ENCODE results near the gene SLC7A4.

SLC7A4 gene

DNA sequence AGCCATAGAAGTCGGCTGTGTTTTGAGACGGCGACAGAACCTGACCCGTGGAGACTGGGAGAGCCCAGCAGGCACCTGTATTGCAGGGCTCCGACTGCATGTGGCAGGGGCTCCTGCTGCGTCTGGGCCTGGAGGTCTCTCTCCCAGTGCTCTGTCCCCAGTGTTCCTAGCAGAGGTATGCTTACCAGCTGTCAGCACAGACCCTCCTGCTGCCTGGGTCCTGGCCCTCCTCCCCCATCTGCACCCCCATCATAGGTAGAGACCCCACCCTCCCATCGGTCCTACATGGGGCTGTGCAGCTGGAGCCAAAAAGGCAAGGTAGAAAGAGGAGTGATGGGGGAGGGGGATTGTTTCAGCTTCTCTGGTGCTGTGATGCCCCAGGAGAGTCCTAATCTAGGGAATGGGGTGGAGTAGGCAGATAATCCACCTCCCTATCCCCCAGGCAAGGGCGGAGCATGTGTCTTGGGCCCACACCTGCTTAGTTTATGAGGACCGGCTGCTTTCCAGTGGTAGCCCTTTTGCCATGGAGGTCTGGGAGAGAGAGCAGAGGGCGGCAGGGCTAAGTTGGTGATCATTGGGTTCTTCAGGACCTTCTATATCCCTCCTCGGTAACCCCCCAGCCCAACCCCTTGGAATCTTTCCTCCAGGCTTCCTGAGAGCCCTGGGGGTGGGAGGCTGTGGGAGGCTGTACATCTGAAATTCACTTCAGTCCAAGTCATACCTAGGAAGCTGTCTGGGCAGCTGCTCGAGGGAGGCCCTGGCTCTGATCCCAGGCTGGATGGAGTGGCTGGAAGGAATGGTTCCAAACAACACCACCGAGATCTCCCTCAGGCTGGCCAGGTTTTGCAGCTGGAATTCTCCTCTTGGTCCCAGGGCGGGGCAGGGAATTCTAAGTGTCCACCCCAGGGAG, 5.3 kb downstream of the SLC7A4 start:
- Histone ChIP-seq H3K9ac (ENCODE audit: insufficient read length, low read depth) (no peak overlapping the region), H3K36me3 (ENCODE audit: insufficient read depth, insufficient read length, low read length) (no peaks in the 10 kb centered on the region), H3K27me3 (ENCODE audit: insufficient read depth, insufficient read length) (peaks cover 15% of the 10 kb centered on the region), H3K4me3 (ENCODE audit: insufficient read length, low read depth) (no peak overlapping the region), H3K9me3 (ENCODE audit: insufficient read depth, low read length) (no peaks in the 10 kb centered on the region), H3K4me1 (ENCODE audit: insufficient read depth, insufficient read length) (peaks cover 16% of the 10 kb centered on the region)
- DNase-seq (ENCODE audit: low read depth, low spot score): no peak
- TF ChIP-seq SUZ12 (IDR thresholded peaks at IDR 0.05; ENCODE audit: extremely low read depth, insufficient read depth, insufficient read length) (no peak), ZNF274 (IDR thresholded peaks at IDR 0.05; ENCODE audit: low read depth, low read length) (no peak), YY1 (IDR thresholded peaks at IDR 0.05; ENCODE audit: insufficient read depth, insufficient read length) (no peak)

DNA sequence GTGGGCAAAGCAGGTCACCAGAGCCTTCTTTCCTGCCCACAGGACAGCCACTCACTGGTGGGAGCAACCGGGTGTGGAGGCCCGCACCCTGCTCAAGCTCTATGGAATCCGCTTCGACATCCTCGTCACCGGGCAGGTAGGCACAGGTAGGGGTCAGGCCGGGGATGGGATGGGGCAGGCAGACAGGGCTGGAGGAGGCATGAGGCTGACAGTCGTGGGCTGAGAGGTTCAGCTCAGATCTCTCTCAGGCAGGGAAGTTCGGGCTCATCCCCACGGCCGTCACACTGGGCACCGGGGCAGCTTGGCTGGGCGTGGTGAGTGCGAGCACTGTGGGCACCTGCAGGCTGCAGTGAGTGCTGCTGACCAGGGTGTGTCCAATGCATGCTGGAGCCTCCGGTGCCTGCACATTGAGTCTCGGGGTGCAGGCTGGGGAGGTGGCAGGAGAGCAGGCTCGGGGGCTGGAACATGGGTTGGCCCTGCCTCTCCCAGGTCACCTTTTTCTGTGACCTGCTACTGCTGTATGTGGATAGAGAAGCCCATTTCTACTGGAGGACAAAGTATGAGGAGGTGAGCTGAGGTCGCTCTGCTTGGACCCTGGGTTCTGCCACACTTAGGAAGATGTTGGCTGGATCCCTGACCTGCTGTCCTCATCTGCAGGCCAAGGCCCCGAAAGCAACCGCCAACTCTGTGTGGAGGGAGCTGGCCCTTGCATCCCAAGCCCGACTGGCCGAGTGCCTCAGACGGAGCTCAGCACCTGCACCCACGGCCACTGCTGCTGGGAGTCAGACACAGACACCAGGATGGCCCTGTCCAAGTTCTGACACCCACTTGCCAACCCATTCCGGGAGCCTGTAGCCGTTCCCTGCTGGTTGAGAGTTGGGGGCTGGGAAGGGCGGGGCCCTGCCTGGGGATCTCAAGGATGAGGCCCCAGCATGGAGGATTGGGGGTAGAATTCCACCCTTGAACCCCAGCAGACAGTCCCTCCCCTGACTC, 6.3 kb downstream of the SLC7A4 start:
- Histone ChIP-seq H3K9me3 (ENCODE audit: insufficient read depth, low read length) (no peaks in the 10 kb centered on the region), H3K4me3 (ENCODE audit: insufficient read length, low read depth) (no peak overlapping the region), H3K9ac (ENCODE audit: insufficient read length, low read depth) (no peak overlapping the region), H3K27me3 (ENCODE audit: insufficient read depth, insufficient read length) (peaks cover 6% of the 10 kb centered on the region), H3K4me1 (ENCODE audit: insufficient read depth, insufficient read length) (peaks cover 16% of the 10 kb centered on the region), H3K36me3 (ENCODE audit: insufficient read depth, insufficient read length, low read length) (no peaks in the 10 kb centered on the region)
- no peak for DNase-seq (ENCODE audit: low read depth, low spot score)
- TF ChIP-seq SUZ12 (IDR thresholded peaks at IDR 0.05; ENCODE audit: extremely low read depth, insufficient read depth, insufficient read length): no peak
- no peak for TF ChIP-seq ZNF274 (IDR thresholded peaks at IDR 0.05; ENCODE audit: low read depth, low read length)
- no peak for TF ChIP-seq YY1 (IDR thresholded peaks at IDR 0.05; ENCODE audit: insufficient read depth, insufficient read length)

DNA sequence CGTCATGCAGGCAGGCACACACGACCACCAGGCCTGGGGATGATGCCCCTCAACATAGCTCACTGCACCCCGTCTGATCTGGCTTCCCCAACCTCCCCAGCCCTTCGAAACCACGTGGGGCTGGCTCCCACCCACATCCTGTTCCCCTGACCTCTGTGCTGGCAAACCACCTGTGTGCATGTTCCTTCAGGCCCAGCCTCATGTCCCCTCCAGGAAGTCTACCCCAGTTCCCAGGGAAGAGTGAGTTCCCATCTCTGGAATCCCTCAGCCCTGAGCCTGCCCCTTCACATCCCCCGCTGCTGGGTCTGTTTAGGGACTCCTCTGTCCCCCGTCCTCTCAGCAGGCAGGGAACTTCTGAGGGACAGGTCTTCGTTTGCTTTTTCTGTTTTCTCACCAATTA, 7.1 kb downstream of the SLC7A4 start:
- H3K36me3 ChIP-seq (ENCODE audit: insufficient read depth, insufficient read length, low read length): no peaks in the 10 kb centered on the region
- peaks cover 16% of the 10 kb centered on the region for H3K4me1 ChIP-seq (ENCODE audit: insufficient read depth, insufficient read length)
- TF ChIP-seq ZNF274 (IDR thresholded peaks at IDR 0.05; ENCODE audit: low read depth, low read length) (no peak), SUZ12 (IDR thresholded peaks at IDR 0.05; ENCODE audit: extremely low read depth, insufficient read depth, insufficient read length) (no peak), YY1 (IDR thresholded peaks at IDR 0.05; ENCODE audit: insufficient read depth, insufficient read length) (no peak)
- H3K4me3 ChIP-seq (ENCODE audit: insufficient read length, low read depth): no peak overlapping the region
- DNase-seq (ENCODE audit: low read depth, low spot score): no peak
- H3K9me3 ChIP-seq (ENCODE audit: insufficient read depth, low read length): no peaks in the 10 kb centered on the region
- no peaks in the 10 kb centered on the region for H3K27me3 ChIP-seq (ENCODE audit: insufficient read depth, insufficient read length)
- no peak overlapping the region for H3K9ac ChIP-seq (ENCODE audit: insufficient read length, low read depth)

DNA sequence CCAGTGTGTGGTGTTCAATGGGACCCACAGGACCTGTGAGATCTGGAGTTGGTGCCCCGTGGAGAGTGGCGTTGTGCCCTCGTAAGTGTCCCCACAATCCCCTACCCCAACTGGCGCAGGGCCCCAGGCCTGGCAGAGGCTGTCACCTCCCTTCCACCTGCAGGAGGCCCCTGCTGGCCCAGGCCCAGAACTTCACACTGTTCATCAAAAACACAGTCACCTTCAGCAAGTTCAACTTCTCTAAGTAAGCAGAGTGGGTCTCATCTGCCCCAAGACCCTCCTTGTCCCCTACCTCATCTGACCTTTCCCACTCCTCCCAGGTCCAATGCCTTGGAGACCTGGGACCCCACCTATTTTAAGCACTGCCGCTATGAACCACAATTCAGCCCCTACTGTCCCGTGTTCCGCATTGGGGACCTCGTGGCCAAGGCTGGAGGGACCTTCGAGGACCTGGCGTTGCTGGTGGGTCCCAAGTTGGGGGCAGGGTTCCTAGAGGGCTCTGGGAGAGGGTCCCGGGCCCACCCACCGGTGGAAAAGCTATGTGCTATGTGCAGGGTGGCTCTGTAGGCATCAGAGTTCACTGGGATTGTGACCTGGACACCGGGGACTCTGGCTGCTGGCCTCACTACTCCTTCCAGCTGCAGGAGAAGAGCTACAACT, 9.3 kb downstream of the SLC7A4 start:
- DNase-seq (ENCODE audit: low read depth, low spot score): no peak
- H3K4me1 ChIP-seq (ENCODE audit: insufficient read depth, insufficient read length): peaks cover 8% of the 10 kb centered on the region

DNA sequence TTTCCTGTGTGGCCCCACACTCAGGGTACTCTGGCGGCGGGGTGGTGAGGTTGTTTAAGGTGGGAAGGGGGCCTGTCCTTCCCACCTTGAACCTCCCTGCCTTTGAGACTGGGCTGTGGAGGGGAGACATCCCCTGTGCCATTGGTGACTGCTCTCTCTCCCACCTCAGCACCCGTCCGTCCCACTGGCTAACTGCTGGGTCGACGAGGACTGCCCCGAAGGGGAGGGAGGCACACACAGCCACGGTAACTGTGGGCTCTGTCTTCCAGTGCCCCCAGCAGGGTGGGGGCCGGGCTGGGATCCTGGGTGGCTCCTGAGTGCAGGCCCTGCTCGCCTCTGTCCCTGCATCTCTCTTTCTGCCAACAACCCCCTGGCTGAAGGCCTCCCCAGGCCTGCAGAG, 9.9 kb downstream of the SLC7A4 start:
- no peak for DNase-seq (ENCODE audit: low read depth, low spot score)
- H3K4me3 ChIP-seq (ENCODE audit: insufficient read length, low read depth): no peak overlapping the region

More for the DNA sequence above, 9.3 kb downstream of the SLC7A4 start:
- Histone ChIP-seq H3K27me3 (ENCODE audit: insufficient read depth, insufficient read length) (no peaks in the 10 kb centered on the region), H3K9me3 (ENCODE audit: insufficient read depth, low read length) (no peaks in the 10 kb centered on the region; the same call in 1 of the 2 replicates), H3K9ac (ENCODE audit: insufficient read length, low read depth) (no peak overlapping the region), H3K36me3 (ENCODE audit: insufficient read depth, insufficient read length, low read length) (no peaks in the 10 kb centered on the region), H3K4me3 (ENCODE audit: insufficient read length, low read depth) (no peak overlapping the region)
- TF ChIP-seq SUZ12 (IDR thresholded peaks at IDR 0.05; ENCODE audit: extremely low read depth, insufficient read depth, insufficient read length): no peak
- no peak for TF ChIP-seq YY1 (IDR thresholded peaks at IDR 0.05; ENCODE audit: insufficient read depth, insufficient read length)
- TF ChIP-seq ZNF274 (IDR thresholded peaks at IDR 0.05; ENCODE audit: low read depth, low read length): no peak

DNA sequence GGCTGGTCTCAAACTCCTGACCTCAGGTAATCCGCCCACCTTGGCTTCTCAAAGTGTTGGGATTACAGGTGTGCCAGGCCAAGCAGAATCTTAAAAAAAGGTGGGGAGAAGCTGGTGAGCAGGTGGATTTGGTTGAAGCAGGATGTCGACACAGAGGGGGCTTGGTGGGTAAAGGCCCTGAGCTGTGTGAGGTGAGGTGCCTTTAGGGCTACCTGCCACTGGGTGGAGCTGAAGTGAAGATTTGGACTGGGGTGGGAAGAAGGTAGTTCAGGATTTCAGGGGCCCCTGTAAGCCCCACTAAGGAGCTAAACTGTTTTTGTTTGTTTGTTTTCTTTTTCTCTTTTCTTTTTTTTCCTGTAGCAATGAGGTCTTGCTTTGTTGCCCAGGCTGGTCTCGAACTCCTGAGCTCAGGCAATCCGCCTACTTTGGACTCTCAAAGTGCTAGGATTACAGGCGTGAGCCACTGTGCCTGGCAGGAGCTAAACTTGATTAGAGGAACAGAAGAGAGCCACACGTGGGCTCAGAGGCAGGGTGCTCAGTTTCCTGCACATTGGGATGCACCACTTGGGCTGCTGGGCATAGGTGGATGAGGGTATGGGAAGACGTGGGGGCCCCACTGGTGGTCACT, 11.4 kb downstream of the SLC7A4 start:
- Histone ChIP-seq H3K27me3 (ENCODE audit: insufficient read depth, insufficient read length) (no peaks in the 10 kb centered on the region), H3K4me3 (ENCODE audit: insufficient read length, low read depth) (no peak overlapping the region), H3K9ac (ENCODE audit: insufficient read length, low read depth) (no peak overlapping the region), H3K36me3 (ENCODE audit: insufficient read depth, insufficient read length, low read length) (no peaks in the 10 kb centered on the region), H3K9me3 (ENCODE audit: insufficient read depth, low read length) (no peaks in the 10 kb centered on the region; the same call in 1 of the 2 replicates), H3K4me1 (ENCODE audit: insufficient read depth, insufficient read length) (peaks cover 11% of the 10 kb centered on the region)
- no peak for DNase-seq (ENCODE audit: low read depth, low spot score)
- TF ChIP-seq YY1 (IDR thresholded peaks at IDR 0.05; ENCODE audit: insufficient read depth, insufficient read length) (no peak), ZNF274 (IDR thresholded peaks at IDR 0.05; ENCODE audit: low read depth, low read length) (no peak), SUZ12 (IDR thresholded peaks at IDR 0.05; ENCODE audit: extremely low read depth, insufficient read depth, insufficient read length) (no peak)

More for the DNA sequence above, 9.9 kb downstream of the SLC7A4 start:
- TF ChIP-seq SUZ12 (IDR thresholded peaks at IDR 0.05; ENCODE audit: extremely low read depth, insufficient read depth, insufficient read length): no peak
- no peak for TF ChIP-seq YY1 (IDR thresholded peaks at IDR 0.05; ENCODE audit: insufficient read depth, insufficient read length)
- no peak for TF ChIP-seq ZNF274 (IDR thresholded peaks at IDR 0.05; ENCODE audit: low read depth, low read length)
- Histone ChIP-seq H3K9ac (ENCODE audit: insufficient read length, low read depth) (no peak overlapping the region), H3K4me1 (ENCODE audit: insufficient read depth, insufficient read length) (peaks cover 8% of the 10 kb centered on the region), H3K9me3 (ENCODE audit: insufficient read depth, low read length) (no peaks in the 10 kb centered on the region; the same call in 1 of the 2 replicates), H3K27me3 (ENCODE audit: insufficient read depth, insufficient read length) (no peaks in the 10 kb centered on the region), H3K36me3 (ENCODE audit: insufficient read depth, insufficient read length, low read length) (no peaks in the 10 kb centered on the region)
